IPS DF 6.9 (cell line): ENCODE results near the gene SPDYE2.
A peak's percentile ranks its signal among the peaks of the same experiment; 100 is the strongest.
"Not testable (repeated sequence)": the region's sequence is repeated elsewhere in the genome, so short reads cannot be mapped to it uniquely, and the experiment has no call there.

Experiments
- DNase-seq: peaks from one replicate; pipeline ENCODE4 v3.0.0-alpha.2; 2013; ENCODE audit warnings: low read depth, low spot score
- H3K27ac ChIP-seq: one replicate; pipeline ENCODE4 v1.5.1; 2013; ENCODE audit warnings: low read length, control low read depth
- H3K27me3 ChIP-seq: 2 replicates; pipeline ENCODE4 v1.6.1; 2013; ENCODE audit warnings: mild to moderate bottlenecking, low read length; ENCODE audit not compliant: control insufficient read depth, insufficient read depth
- H3K36me3 ChIP-seq: 2 replicates; pipeline ENCODE4 v1.6.1; 2013; ENCODE audit warnings: low read length; ENCODE audit not compliant: control insufficient read depth, insufficient read depth
- H3K4me1 ChIP-seq: 2 replicates; pipeline ENCODE4 v1.6.1; 2013; ENCODE audit warnings: low read length; ENCODE audit not compliant: control insufficient read depth, insufficient read depth
- H3K4me3 ChIP-seq: 2 replicates; pipeline ENCODE4 v1.5.1; 2013; ENCODE audit warnings: mild to moderate bottlenecking, low read length
- H3K9me3 ChIP-seq: 2 replicates; pipeline ENCODE4 v1.6.1; 2013; ENCODE audit warnings: low read length, inconsistent platforms; ENCODE audit not compliant: control insufficient read depth, insufficient read depth
- WGBS: extraction: QIAGEN DNeasy Blood & Tissue Kit; methylation state at CpG from one replicate; pipeline ENCODE4 v1.1.7; 2013; ENCODE audit warnings: mixed read lengths, missing lambda C conversion rate; ENCODE audit not compliant: insufficient read length, insufficient coverage; 5-methylcytosine and 5-hydroxymethylcytosine counted together

Gene SPDYE2

DNA sequence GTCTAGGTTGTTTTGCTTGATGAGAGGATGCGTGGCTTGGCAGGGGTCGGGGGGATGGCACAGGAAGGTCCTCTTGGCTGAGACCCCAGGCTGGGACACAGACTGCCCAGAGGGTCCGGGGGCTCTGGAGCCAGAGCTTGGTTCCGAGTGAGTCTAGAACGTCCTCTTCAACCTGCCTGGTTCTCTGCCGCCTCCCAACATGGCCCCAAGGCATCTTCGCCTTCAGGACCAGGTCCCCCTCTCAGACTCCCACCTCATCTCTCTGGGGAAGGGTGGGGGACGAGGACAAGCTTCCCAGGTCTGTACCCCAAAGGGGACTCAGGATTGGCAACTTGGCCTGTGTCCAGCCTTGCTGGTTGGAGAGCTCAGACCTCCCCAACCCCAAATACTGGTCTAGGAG, 8.9 kb upstream of the SPDYE2 start:
- not testable (repeated sequence) for H3K27me3 ChIP-seq, H3K36me3 ChIP-seq, DNase-seq, H3K9me3 ChIP-seq, H3K27ac ChIP-seq, H3K4me1 ChIP-seq, H3K4me3 ChIP-seq
- no CpG with 5 or more reads among the region's 8 CpGs for WGBS

- not testable (repeated sequence) for H3K27ac ChIP-seq, H3K36me3 ChIP-seq, H3K27me3 ChIP-seq, H3K4me3 ChIP-seq, H3K4me1 ChIP-seq, H3K9me3 ChIP-seq, DNase-seq
- no CpG with 5 or more reads among the region's 11 CpGs for WGBS
Observed at GRCh38 chr7:102542771-102543170, 8.3 kb upstream of the SPDYE2 start.

DNA sequence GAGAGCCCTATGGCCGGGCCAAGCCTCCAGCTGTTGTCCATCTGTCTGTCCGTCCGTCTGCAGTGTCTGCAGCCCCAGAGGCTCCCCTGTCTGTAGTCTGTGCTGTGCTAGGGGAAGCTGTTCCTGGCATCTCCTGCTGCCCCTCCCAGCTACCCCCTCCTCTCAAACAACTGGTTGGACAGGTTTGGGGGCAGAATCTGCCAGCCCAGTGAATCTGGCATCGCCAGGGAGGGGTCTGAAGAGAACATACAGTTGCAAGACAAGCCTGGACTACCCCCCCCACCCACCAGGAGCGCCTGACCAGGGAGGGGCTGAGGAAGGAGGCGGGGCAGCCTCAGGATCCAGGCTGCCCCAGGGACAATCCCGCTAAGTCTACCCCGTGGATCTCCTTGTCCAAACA, 7.4 kb upstream of the SPDYE2 start, which contains the start of gene UPK3BL2:
UPK3BL2 (minus strand) TSS at position 101 of the 400 bp plus-strand sequence; CDS start at position 41, 60 bp downstream.
- not testable (repeated sequence) for H3K9me3 ChIP-seq, H3K36me3 ChIP-seq, H3K4me1 ChIP-seq, H3K4me3 ChIP-seq, DNase-seq, H3K27ac ChIP-seq, H3K27me3 ChIP-seq
- no CpG with 5 or more reads among the region's 8 CpGs for WGBS

GRCh38 chr7:102544372-102544771, 6.7 kb upstream of the SPDYE2 start:
- H3K9me3 ChIP-seq, H3K27ac ChIP-seq, DNase-seq, H3K36me3 ChIP-seq, H3K4me3 ChIP-seq, H3K27me3 ChIP-seq, H3K4me1 ChIP-seq: not testable (repeated sequence)
- WGBS = no CpG with 5 or more reads among the region's 1 CpG

GRCh38 chr7:102545288-102545687, 5.7 kb upstream of the SPDYE2 start:
- not testable (repeated sequence) for H3K27ac ChIP-seq, H3K4me3 ChIP-seq, H3K27me3 ChIP-seq, H3K36me3 ChIP-seq, DNase-seq, H3K4me1 ChIP-seq, H3K9me3 ChIP-seq
- WGBS = no CpG with 5 or more reads among the region's 12 CpGs

GRCh38 chr7:102546353-102546752, 4.7 kb upstream of the SPDYE2 start:
- H3K27me3 ChIP-seq, H3K9me3 ChIP-seq, H3K4me3 ChIP-seq, H3K27ac ChIP-seq, H3K4me1 ChIP-seq, H3K36me3 ChIP-seq, DNase-seq: not testable (repeated sequence)
- no CpG with 5 or more reads among the region's 6 CpGs for WGBS

- no CpG with 5 or more reads among the region's 11 CpGs for WGBS
- not testable (repeated sequence) for DNase-seq
Observed at GRCh38 chr7:102568620-102569019, 17.6 kb downstream of the SPDYE2 start.

GRCh38 chr7:102572261-102573239, 21.5 kb downstream of the SPDYE2 start, which contains the start of gene POLR2J3:
TSS of gene POLR2J3 (minus strand) at chr7:102572583. CDS start at chr7:102572521, 62 bp downstream.
- H3K27ac ChIP-seq, H3K36me3 ChIP-seq, H3K9me3 ChIP-seq, H3K4me1 ChIP-seq, H3K27me3 ChIP-seq: not testable (repeated sequence)
- WGBS = no CpG with 5 or more reads among the region's 64 CpGs
- H3K4me3 ChIP-seq = peak within 1 kb of the TSS; percentile 68
- peak; percentile 61 for DNase-seq

More at GRCh38 chr7:102568620-102569019, 17.6 kb downstream of the SPDYE2 start:
- H3K36me3 ChIP-seq, H3K4me3 ChIP-seq, H3K27ac ChIP-seq, H3K4me1 ChIP-seq, H3K27me3 ChIP-seq, H3K9me3 ChIP-seq: not testable (repeated sequence)

DNA sequence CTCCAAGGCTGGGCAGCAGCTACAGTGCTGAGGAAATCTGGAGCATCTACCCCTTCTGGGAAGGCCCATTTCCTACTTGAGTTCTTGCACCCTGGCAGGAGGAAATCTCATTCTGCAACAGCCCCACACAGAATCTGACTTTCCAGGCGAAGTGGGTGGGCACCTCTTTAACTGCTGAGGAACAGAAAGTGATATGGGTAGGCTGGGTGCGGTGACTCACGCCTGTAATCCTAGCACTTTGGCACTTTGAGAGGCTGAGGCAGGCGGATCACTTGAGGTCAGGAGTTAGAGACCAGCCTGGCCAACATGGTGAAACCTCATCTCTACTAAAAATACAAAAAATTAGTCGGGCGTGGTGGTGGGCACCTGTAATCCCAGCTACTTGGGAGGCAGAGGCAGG, 23.6 kb downstream of the SPDYE2 start:
- not testable (repeated sequence) for H3K27me3 ChIP-seq, H3K9me3 ChIP-seq, H3K27ac ChIP-seq, H3K4me3 ChIP-seq, DNase-seq, H3K4me1 ChIP-seq, H3K36me3 ChIP-seq
- no CpG with 5 or more reads among the region's 6 CpGs for WGBS

DNA sequence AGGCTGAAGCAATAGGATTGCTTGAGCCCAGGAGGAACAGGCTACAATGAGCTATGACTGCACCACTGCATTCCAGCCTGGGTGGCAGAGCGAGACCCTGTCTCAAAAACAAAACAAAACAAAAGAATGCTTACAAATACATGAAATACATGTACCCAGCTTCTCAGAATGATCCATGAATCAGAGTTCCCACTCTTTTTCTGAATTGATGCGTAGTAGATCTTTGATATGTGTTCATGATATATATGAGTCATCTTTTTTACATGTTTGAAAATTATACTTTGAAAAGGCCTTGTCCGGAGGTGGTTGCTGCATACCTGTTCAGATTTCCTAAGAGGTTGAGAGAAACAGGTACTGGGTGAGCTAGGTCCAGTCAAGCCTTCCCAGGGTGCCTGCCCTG, 25.3 kb downstream of the SPDYE2 start:
- H3K27me3 ChIP-seq, H3K4me1 ChIP-seq, DNase-seq, H3K4me3 ChIP-seq, H3K36me3 ChIP-seq, H3K27ac ChIP-seq, H3K9me3 ChIP-seq: not testable (repeated sequence)
- no CpG with 5 or more reads among the region's 3 CpGs for WGBS
